MG63 (cell line): ENCODE data around the gene ARHGEF37. TPM values are rescaled to one million over a fixed set of nuclear protein-coding genes. Genes with fewer than 3 reads are reported as not detected.
"Not testable (repeated sequence)": the region's sequence is repeated elsewhere in the genome, so short reads cannot be mapped to it uniquely, and the experiment has no call there.

ENCODE experiments used
- DNase-seq: peaks from one replicate; pipeline ENCODE4 v3.0.0-alpha.2; 2020
- H3K27me3 ChIP-seq: fragments of 250-450 bp; sonication (Bioruptor Pico); 2 replicates; pipeline ENCODE4 v1.5.1; 2020; ENCODE audit warnings: mild to moderate bottlenecking, moderate library complexity
- H3K36me3 ChIP-seq: fragments of 250-450 bp; sonication (Bioruptor Pico); 2 replicates; pipeline ENCODE4 v1.5.1; 2020; ENCODE audit warnings: mild to moderate bottlenecking, moderate library complexity
- H3K4me3 ChIP-seq: fragments of 250-450 bp; sonication (Bioruptor Pico); 2 replicates; pipeline ENCODE4 v1.5.1; 2020; ENCODE audit warnings: mild to moderate bottlenecking, moderate library complexity
- H3K9me3 ChIP-seq: fragments of 250-450 bp; sonication (Bioruptor Pico); 2 replicates; pipeline ENCODE4 v1.5.1; 2020; ENCODE audit warnings: mild to moderate bottlenecking, moderate library complexity
- total RNA-seq: library from RNA; depleted of rRNA; stranded (reverse); fragments of >200 nt; shearing (Covaris generic); gene quantifications from 2 replicates; pipeline ENCODE4 v1.2.3, GENCODE V29; 2014; ENCODE audit warnings: low replicate concordance

ARHGEF37 gene
- total RNA-seq, 1 experiment from 2014 or later: 1.1 TPM

- peak; percentile 47 for DNase-seq
- peaks cover 2% of the 10 kb centered on the region; the same call in 1 of the 2 replicates for H3K27me3 ChIP-seq
- H3K36me3 ChIP-seq: no peaks in the 10 kb centered on the region
- no peak overlapping the region for H3K4me3 ChIP-seq
- peaks cover 15% of the 10 kb centered on the region for H3K9me3 ChIP-seq
Observed at GRCh38 chr5:149666212-149666852, 85.0 kb downstream of the ARHGEF37 start.

DNA sequence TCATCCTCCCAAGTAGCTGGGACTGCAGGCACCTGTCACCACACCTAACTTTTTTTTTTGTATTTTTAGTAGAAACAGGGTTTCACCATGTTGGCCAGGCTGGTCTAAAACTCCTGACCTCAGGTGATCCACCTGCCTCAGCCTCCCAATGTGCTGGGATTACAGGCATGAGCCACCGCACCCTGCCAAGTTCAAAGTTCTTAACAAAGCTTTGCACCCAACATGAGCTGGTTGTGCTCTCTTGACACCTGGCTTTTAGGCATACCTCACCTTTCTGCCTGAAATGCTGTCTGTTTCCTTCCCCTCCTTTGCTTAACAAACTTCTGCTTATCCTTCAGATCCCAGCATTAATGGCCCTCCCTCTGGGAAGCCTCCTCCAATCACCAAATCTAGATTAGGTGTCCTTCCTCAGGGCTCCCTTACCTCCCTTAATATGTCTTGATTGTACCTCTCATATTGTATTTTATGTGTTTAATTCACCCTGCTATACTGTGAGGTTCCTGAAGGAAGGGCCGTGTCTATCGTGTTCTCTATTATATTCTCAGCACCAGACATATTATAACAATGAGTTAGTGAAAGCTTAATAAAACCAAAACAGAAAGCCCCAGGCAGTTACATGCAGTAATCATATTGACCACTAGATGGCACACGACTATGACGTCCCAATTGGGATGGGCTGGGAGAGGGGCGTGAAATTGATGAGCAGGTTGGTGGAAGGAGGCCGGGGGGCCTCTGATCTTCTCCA lies 86.0 kb downstream of the ARHGEF37 start:
- H3K36me3 ChIP-seq: no peaks in the 10 kb centered on the region
- H3K4me3 ChIP-seq: no peak overlapping the region
- H3K27me3 ChIP-seq: no peaks in the 10 kb centered on the region
- peaks cover 15% of the 10 kb centered on the region for H3K9me3 ChIP-seq
- no peak for DNase-seq

DNA sequence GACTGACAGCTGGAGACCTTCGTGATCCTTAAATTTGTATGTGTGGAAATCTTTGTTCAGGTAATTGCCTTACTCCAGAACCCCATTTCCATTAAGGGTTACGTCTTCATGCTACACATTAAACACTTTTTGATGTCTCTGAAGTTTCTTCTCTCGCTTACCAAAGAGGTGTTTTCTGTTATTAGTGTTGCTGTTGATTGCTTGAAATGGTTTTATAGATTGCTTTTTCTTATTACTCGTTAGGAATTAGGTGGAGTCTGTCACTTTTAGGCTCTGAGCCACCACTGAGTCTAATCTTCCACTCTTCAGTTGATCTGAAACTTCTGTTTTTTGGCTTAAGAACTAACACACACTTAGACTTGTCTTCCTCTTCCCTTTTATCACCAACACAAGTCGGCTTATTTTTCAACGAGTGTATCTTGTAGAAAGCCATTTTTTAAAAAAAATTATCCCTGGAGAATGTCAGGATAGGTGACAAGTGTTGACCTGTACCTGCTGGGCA lies 86.6 kb downstream of the ARHGEF37 start:
- Histone ChIP-seq H3K4me3 (no peak overlapping the region), H3K9me3 (peaks cover 17% of the 10 kb centered on the region), H3K36me3 (no peaks in the 10 kb centered on the region), H3K27me3 (no peaks in the 10 kb centered on the region)
- DNase-seq: no peak

GRCh38 chr5:149669273-149669672 lies 88.0 kb downstream of the ARHGEF37 start:
- H3K4me3 ChIP-seq, DNase-seq, H3K27me3 ChIP-seq, H3K36me3 ChIP-seq: not testable (repeated sequence)
- H3K9me3 ChIP-seq: peaks cover 17% of the 10 kb centered on the region

DNA sequence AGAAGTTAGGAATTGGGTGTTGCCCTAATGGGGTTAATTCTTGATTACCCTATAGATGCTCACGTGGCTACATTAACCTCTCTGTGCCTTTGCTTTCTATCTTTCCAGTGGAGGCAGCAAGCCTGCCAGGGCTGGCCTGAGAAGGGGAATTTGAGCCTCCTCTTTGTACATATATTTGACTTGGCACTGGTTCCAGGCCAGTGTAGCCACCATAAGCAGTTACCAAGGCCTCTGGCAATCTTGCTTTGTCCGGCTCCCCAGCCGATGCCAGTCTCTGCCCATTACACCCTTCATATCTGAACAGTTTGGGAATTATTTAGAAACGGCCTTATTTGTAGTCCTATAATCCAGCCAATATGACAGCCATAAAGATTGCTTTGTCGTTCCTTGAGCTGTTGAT lies 90.2 kb downstream of the ARHGEF37 start:
- H3K27me3 ChIP-seq: no peaks in the 10 kb centered on the region
- no peaks in the 10 kb centered on the region for H3K36me3 ChIP-seq
- peak; percentile 35 for DNase-seq
- peaks cover 17% of the 10 kb centered on the region for H3K9me3 ChIP-seq
- H3K4me3 ChIP-seq: no peak overlapping the region

- H3K4me3 ChIP-seq: no peak overlapping the region
- no peaks in the 10 kb centered on the region for H3K36me3 ChIP-seq
- H3K27me3 ChIP-seq: no peaks in the 10 kb centered on the region
- DNase-seq: no peak
- H3K9me3 ChIP-seq: peaks cover 10% of the 10 kb centered on the region
Observed at GRCh38 chr5:149672701-149673476, 91.6 kb downstream of the ARHGEF37 start.

DNA sequence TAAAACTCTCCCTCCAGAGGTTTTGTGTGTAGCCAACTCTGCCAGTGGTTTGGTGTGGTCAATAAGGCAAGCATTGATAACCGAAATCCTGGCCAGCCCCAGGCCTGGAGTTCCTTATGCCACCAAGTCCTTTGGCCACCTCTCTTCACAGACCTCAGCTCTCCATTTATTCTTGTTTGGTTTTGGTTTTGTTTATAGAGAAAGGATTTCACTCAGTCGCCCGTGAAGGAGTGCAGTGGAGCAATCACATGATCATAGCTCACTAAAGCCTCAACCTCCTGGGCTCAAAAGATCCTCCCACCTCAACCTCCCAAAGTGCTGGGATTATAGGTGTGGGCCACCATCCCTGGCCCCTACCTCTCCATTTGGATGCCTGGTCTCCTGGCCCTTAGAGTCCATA lies 93.4 kb downstream of the ARHGEF37 start:
- DNase-seq: no peak
- Histone ChIP-seq H3K36me3 (no peaks in the 10 kb centered on the region), H3K4me3 (no peak overlapping the region), H3K27me3 (no peaks in the 10 kb centered on the region), H3K9me3 (peaks cover 4% of the 10 kb centered on the region; the same call in 1 of the 2 replicates)

- H3K27me3 ChIP-seq: no peaks in the 10 kb centered on the region
- H3K9me3 ChIP-seq: peaks cover 4% of the 10 kb centered on the region; the same call in 1 of the 2 replicates
- H3K4me3 ChIP-seq: no peak overlapping the region
- no peak for DNase-seq
- H3K36me3 ChIP-seq: no peaks in the 10 kb centered on the region
Observed at GRCh38 chr5:149675610-149676201, 94.4 kb downstream of the ARHGEF37 start.

DNA sequence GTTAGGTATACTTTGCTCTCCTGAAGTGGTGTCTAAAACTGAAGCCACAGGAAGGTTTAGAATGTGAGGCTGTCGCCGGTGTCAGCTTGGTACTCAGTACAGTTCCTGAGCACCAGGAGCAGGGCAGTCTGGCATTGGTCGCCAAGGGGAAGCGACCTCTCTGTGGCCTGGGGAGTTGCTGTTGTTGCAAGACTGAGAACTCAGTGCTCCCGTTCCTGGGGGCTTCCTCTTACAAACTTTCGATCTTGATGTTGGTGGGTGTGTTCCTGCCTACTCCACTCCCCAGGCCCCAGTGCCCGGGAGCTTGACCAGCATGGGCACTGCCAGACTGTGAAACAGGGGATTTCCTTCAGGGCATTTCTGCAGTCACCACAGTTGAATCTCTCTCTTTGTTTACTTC lies 96.4 kb downstream of the ARHGEF37 start:
- Histone ChIP-seq H3K27me3 (no peaks in the 10 kb centered on the region; the same call in 1 of the 2 replicates), H3K9me3 (peaks cover 4% of the 10 kb centered on the region; the same call in 1 of the 2 replicates), H3K4me3 (no peak overlapping the region), H3K36me3 (no peaks in the 10 kb centered on the region)
- no peak for DNase-seq

DNA sequence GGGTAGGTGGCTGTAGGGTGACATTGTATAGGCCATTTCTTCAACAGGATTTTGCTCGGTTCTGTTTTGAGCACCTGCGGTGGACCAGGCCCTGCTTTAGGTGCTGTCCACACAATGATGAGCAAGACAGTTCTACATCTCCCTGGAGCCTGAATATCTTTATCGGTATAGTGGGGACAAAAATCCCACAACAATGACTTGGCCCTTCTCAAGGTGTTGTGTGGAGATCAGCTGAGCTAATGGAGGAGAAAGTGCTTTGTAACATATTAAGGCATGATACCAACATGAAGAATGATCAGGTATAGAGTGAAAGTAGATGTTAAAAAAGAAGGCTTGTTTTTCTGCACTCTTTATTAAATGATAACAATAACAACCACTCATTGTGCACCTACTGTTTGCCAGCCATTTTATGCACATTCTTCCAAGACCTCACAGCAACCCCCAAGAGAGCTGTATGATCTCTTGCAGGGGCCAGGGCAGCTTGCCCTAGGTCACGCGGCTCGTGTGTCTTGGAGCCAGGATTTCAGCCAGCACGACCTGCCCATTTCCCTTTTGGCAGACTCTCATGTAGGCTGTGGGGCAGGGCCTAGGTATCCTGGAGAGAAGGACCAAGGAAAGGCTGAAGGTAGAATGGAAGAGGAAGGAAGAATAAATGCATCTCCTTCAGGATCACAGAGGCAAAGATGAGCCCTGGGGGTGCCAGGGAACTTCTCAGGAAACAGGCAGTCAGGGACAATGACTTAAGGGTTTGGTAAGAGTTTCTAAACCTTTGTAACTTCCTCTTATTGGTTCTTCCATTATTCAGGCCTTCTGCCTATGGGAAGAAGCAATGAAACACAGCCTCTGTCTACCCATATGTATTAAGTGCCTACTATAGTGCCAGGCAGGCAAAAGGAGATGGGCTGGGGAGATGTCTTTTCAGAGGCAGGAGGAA lies 98.8 kb downstream of the ARHGEF37 start:
- Histone ChIP-seq H3K9me3 (no peaks in the 10 kb centered on the region), H3K4me3 (no peak overlapping the region), H3K36me3 (no peaks in the 10 kb centered on the region), H3K27me3 (peaks cover 5% of the 10 kb centered on the region; the same call in 1 of the 2 replicates)
- DNase-seq: peak; percentile 29

GRCh38 chr5:149680810-149681221 lies 99.5 kb downstream of the ARHGEF37 start:
- H3K27me3 ChIP-seq: peaks cover 12% of the 10 kb centered on the region
- no peak for DNase-seq
- no peaks in the 10 kb centered on the region for H3K36me3 ChIP-seq
- no peaks in the 10 kb centered on the region for H3K9me3 ChIP-seq
- no peak overlapping the region for H3K4me3 ChIP-seq

GRCh38 chr5:149681252-149681651 lies 100.0 kb downstream of the ARHGEF37 start:
- H3K36me3 ChIP-seq: no peaks in the 10 kb centered on the region
- peaks cover 16% of the 10 kb centered on the region for H3K27me3 ChIP-seq
- DNase-seq: no peak
- H3K9me3 ChIP-seq: no peaks in the 10 kb centered on the region
- H3K4me3 ChIP-seq: no peak overlapping the region

DNA sequence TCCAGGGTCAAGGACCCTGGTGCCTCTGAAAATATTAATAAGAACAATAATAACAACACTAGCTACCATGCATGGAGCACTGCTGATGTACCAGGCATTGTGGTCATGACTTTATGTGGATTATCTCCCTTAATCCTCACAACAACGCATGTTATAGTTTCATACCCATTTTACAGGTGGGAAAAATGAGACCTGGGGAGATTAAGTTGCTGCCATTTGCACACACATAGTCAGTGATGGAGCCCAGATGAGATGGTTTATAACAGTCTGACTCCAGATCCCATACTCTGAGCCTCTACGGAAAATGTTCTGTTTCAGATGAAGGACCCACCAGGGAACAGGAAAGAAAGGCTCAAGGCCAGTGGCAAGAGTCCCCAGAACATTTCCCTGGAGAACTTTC lies 100.6 kb downstream of the ARHGEF37 start:
- Histone ChIP-seq H3K36me3 (no peaks in the 10 kb centered on the region), H3K4me3 (no peak overlapping the region), H3K9me3 (no peaks in the 10 kb centered on the region), H3K27me3 (peaks cover 23% of the 10 kb centered on the region)
- no peak for DNase-seq

GRCh38 chr5:149682532-149683075 lies 101.3 kb downstream of the ARHGEF37 start:
- no peak for DNase-seq
- H3K27me3 ChIP-seq: peaks cover 30% of the 10 kb centered on the region
- H3K9me3 ChIP-seq: no peaks in the 10 kb centered on the region
- H3K36me3 ChIP-seq: no peaks in the 10 kb centered on the region
- no peak overlapping the region for H3K4me3 ChIP-seq

DNA sequence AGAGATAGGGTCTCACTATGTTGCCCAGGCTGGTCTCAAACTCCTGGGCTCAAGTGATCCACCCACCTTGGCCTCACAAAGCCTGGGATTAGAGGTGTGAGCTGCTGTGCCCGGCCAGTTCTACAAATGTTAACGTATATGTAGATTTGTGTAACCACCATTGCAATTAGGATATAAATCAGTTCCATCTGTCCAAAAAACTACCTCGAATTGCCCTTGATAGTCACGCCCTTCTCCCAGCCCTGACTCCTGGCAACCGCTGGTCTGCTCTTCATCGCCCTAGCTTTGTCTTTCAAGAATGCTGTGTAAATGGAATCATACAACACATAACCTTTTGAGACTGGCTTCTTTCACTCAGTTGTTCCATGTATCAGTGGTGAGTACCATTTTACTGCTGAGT lies 102.7 kb downstream of the ARHGEF37 start:
- Histone ChIP-seq H3K36me3 (no peaks in the 10 kb centered on the region), H3K4me3 (no peak overlapping the region), H3K27me3 (peaks cover 43% of the 10 kb centered on the region), H3K9me3 (no peaks in the 10 kb centered on the region)
- DNase-seq: no peak
